GM19193 (cell line): Measurements from ENCODE around the gene KRT17.

Experiments
- POLR2A ChIP-seq: IDR thresholded peaks from 4 replicates; pipeline ENCODE4 v1.6.1; 2011; ENCODE audit not compliant: insufficient read depth, insufficient read length; ENCODE audit errors: extremely low read depth

KRT17 gene

DNA sequence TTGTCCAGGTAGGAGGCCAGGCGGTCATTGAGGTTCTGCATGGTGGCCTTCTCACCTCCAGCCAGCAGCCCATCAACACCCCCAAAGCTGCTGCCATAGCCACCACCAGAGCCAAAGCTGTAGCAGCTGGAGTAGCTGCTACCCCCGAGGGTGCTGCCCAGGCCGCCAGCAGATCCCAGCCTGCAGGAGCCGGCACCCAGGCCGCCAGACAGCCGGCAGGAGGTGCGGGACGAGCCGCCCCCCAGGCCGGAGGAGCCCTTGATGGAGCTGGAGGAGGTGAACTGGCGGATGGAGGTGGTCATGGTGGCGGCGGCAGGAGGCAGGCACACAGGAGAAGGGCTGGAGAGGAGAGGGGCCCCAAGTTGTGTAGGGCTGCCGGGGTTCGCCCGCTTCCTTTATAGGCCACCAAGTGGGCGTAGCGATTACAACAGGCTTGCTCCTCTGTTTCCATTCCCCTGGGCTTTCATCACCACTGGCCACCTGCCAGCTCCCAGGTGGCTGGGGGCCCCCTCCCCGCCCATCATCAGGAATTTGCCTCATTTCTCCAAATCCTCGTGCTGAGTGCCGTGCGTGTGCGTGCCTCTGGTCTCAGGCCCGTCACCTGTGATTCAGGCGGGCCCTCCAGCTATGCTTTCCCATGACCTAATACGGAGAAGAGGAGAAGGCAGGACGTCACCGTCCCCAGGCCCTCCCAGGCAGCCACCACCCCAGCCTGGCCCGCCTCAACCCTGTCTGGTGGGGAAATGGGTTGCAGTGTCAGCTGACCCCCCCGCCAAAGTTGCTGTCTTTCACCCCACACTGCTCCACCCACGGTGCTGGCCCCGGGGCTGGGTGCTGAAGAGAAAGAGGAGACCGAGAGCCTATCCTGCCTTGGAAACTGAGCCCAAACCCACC lies at the start of gene KRT17:
Gene KRT17 (minus strand): TSS at position 368 of the 894 bp plus-strand sequence. CDS start 66 bp downstream, at position 302.
- no peak for TF ChIP-seq POLR2A

DNA sequence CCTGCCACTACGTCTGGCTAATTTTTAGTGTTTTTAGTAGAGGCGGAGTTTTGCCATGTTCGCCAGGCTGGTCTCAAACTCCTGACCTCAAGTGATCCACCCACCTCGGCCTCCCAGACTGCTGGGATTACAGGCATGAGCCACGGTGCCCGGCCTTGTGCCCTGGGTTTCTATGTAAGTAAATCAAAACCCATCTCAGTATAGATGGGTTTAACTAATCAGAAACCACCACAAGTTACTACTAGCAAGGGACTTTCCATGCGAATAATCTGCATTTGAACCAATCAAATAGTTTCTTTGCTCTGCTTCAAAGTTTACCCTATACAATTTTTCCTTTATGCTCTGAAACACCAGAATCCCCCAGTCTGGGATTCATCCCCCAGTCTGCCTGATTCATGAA lies 47.8 kb upstream of the KRT17 start:
- TF ChIP-seq POLR2A: no peak

DNA sequence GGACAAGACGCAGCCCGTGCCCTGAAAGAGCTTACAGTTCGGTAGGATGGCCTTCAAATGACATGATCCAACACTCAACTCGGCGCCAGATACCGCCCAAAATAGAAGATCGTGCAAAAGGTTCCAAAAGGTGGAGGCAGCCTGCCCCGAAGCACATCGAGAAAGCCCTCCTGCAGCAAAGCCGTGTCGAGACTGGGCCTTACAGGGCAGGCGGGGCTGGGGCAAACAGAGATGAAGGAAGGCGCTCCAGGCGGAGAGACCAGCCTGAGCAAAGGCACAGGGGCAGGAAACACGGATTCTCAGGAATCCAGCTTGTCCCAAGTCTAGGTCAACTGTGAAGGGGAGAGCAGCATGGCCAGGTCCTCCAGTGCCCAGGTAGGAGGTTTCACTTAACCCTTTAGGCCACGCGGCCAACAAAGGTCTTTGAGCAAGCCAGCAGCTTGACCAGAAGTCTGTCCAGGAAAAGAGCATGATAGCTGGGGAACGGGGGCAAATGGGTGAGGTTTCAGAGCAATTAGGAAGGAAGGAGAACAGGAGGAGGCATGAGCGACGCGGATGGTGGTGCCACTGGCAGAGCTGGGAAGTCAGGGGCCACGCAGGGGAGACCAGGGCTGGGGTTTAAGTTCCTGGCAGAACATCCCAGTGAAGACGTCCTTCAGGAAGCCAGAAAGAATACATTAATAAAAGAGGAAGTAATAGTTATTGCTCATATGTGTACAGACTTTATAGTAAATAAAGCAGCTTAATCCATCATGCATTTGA lies 43.1 kb upstream of the KRT17 start:
- TF ChIP-seq POLR2A: no peak

DNA sequence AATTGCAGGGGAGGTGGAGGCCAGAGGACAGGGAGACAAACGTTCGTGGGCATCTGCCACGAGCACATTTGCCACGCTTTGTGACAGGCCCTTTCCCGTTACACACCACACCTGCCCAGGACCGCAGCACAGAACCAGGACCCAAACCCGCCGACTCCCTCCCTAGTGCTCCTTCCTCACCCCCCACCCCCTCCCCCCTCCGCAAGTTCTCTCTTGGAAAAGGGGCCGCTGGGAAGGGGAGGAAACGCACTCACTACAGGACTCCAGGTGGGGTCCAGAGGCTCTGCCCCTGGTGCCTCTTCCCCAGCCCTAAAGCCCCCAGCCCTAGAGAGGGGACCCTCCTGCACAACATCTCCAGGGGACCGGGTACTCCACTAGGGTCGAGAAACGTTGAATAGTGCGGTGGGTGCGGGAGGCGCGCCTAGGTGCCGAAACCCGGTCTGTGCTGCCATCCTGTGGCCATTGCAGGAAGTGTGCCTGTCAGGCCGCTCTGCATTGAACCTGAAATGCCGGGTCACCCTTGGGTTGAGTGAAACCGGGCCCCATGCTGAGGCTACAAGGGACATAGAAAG lies 42.4 kb upstream of the KRT17 start:
- TF ChIP-seq POLR2A: peak; percentile 45

DNA sequence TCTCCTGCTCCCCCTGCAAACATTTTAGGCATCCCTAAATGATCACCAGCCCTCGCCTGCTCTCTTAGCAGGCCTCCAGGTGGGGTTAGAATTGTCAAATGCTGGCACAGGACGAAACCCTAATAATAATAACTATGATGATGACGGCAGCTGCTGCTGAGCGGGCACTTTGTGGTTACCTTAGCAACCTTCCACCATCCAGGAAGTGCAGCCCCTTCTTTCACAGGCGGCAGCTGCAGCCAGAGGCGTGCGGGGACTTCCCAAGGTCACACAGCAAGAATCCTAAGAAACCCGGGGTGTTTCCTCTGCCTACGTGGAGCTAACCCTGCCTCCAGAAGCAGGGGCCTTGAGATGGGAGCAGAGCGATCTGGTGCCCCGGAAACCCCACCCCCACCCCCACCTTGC lies 41.9 kb upstream of the KRT17 start:
- no peak for TF ChIP-seq POLR2A

DNA sequence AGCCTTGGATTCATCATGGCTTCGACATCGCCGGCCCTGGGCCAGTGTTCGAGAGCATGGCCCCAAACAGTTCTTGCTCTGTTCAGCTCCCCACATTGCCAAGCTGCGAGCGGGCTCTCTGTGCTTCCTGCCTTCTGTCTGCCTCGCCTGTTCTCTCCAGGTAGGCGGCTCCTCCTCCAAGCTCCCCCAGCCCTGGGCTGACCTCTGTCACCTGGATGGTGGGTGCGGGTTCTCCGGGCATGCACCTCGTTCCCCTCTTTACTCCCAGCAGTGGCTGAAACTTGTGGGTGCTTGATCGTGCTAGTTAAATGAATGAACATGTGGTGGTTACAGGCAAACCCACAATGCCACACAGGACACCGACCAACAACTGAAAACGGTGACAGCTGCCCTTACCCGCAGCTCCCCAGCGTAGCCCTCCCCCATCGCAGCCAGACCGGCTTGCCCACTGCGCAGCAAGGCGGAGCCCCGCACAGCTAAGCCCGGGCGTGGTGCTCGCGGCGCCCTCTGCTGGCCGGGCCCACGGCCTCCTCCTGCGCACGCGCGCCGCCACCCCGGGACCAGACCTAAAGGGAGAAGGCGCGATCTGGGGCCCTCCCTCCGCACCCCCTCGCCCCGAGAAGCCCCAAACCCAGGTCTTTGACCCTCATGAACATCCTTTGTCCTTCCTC lies 41.3 kb upstream of the KRT17 start:
- TF ChIP-seq POLR2A: no peak

DNA sequence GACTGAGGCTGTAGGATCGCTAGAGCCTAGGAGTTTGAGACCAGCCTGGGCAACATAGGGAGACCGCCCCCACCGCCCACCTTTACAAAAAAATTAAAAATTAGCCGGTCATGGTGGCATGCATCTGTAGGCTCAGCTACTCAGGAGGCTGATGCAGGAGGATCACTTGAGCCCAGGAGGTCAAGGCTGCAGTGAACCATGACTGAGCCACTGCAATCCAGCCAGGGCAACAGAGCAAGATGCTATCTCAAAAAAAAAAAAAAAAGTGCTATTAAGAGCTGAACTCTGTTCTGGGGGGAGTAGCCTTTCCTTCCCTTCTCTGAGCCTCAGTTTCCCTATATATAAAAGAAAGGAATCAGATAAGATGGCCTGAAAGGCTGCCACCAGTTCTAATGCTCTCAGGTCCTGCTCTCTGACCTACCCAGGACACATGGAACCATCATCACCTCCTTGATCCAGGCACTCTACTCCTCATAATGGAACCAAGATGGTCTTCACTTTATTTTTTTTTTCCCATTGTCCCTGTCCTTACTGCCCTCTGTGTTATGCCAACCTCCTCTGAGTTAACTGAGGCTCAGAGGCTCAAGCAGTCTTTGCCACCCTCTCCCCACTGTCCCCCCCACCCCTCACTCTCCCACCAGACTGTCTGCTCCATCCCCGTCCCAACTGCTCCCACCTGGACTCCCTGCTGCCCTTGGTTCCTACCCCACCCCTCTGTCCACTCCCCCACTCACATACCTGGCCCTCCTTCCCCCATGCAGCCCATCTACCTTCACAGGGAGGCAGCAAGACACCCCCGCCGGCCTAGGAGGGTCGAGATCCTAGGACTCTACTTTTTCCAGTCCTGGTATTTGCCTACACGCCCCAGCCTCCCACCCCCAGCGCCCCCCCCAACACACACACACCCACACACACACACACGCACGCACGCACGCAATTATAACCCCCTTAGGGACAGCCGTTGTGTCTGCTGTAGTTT lies 40.5 kb upstream of the KRT17 start:
- TF ChIP-seq POLR2A: no peak

DNA sequence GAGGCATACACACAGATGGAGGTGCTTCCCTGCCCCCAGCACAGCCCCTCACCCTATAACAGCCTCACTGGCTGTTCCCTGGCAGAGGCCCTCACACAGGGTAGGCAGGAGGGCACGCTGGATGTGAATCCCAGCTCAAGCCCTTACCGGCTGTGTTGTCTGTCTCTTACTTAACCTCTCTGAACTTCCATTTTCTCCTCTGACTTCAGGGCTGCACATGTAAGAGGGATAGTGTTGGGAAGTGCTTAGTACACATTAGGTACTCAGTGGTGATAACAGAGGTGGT lies 39.7 kb upstream of the KRT17 start:
- TF ChIP-seq POLR2A: no peak

DNA sequence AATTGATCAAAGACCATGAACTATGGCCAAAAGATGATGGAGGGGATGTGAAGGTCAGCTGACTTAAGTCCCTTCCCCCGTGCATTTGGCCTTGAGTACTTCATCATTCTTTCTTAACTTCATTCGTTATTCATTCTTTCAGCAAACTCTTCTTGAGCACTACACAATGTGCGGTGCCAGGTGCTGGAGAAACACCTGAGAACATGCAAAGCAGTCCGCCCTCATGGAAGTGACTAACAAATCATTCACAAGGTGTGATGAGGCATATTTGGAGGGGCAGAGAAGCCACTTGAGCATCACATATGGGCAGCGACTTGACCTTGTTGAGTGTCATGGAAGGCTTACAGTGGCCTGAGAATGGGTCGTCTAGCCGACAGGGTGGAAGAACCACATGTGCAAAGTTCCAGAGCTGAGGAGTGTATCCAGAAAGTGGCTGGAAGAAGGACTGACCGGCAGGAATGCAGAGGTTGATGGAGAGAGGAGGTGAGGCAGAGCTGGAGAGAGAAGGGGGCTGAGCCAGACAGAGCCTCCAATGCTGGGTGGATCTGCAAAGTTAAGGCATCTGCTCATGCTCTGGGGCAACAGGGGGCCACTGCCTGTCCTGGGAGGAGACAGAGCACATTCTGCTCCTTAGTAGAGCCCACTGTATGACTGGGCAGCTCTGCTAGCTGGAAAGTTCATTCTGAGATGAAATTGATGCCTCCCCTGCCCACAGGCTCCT lies 39.2 kb upstream of the KRT17 start:
- no peak for TF ChIP-seq POLR2A

DNA sequence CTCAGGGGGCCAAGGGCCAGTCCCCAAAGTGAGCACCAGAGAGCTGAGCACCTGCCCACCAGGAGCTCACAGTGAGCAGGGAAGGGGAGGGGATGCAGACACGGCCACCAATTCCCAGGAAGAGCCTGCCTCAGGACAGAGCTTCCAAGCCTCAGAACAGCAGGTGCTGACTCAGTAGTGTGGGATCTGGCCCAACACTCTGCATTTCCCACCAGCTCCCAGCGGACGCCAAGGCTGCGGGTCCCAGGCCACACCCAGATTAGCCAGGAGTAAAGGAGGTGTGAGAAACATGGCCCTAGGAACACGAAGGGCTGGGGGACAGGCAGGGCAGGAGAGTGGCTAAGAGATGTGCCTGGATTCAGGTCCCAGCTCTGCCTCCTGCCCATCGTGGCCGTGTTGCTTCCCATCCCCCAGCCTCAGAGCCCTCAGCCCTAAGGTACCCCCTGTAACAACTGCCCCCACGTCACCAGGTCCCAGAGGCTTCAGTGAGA lies 35.9 kb upstream of the KRT17 start:
- TF ChIP-seq POLR2A: no peak

DNA sequence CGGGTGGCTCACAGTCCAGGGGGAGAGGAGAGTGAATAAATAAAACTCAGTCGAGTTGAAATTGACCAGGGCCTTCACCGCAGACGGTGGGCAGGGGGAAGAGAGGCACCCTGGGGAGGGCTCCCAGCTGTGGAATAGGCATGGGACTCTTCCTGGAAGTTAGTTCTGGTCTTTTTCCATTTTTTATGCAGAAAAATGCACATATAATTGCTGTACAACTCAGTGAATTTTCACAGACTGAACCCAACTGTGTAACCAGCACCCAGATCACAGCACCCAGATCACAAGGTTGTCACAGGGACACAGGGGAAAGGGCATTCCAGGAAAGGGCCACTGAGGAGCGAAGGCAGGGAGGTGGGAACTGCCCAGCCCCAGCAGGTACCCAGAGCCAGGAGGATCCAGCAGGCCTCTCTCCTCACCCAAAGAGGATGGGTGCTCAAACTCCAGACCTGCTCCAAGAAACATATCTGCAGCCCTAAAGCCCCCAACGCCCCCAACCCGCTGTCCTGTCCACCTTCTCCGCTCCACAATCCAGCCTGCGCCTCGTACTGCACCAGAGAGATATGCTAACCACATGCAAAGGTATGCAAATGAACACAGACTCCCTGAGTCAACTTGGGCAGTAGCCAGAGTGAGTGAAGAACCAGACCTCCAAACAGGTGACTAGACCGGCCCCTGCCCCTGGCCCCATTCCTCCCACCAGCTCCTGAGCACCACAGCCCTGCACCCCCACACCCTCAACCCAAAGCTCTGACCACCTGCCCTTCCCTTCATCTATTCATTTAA lies 35.2 kb upstream of the KRT17 start:
- no peak for TF ChIP-seq POLR2A

DNA sequence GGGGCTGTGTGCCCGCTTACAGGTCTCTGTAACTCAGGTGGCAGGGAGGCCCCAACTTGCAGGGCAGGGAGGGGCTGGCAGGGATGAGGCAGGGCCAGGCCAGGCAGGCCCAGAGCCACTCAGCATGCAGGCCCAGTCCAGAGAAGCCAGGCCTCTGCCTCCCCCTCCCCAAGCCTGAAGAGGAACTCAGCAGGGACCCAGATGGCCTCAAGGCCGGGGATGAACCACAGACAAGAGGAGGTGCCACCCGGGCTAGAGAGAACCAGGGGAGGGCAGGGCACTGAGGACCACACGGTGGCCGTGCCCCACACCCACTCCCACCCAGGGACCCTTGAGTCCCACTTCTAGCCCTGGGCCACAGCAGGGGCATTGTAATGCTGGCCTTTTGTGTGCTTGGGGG lies 34.5 kb upstream of the KRT17 start:
- TF ChIP-seq POLR2A: no peak

DNA sequence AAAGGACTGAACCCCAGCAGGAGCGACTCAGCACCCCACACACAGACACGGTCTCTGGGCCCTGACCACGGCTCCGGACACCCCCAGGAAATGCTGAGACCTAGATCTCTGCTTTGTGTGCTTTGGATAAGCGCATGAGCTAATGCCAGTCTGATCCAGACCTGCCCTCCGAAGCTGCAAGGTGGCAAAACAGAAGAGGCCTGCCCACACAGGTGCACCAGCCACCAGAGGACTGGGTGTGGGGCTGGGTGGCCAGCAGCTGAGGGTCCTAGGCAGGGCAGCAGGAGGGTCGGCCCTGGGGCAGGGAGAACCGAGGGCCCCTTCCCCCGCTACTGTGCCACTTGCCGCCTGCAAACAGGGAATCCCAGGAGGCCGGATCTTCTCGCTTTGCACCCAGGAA lies 33.6 kb upstream of the KRT17 start:
- TF ChIP-seq POLR2A: no peak

DNA sequence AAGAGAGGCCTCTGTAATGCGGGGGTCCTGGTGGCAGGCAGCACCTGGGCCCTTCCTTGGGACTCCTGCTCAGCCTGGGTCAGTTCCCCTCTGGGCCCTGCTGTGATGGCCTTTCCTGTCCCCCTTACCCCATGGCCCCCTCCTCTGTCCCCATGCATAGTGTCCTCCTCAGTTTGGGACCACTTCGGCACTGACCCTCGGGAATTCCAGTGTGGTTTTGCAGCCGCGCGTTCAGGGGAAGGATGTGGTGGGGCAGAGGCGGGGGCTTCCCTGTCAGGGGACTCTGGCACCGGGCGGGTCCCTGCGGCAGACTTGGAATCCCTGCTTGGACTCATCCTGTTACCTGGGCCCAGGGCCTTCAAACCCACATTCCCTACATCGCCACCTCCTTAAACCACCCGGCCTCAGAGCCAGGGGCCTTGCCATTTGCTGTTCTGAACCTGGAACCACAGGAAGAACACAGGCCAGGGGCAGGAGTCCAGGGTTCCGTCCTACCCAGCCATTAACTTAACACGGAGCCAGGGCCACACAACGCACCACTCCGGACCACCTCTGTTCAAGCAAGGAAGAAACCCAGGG lies 32.9 kb upstream of the KRT17 start:
- no peak for TF ChIP-seq POLR2A
